HG02884 (cell line): ENCODE results near the gene ROR2.

Experiments used
- ATAC-seq: cut with Tn5 transposase; IDR thresholded peaks from one replicate; pipeline ENCODE4 v1.9.1; 2021; ENCODE audit warnings: mild to moderate bottlenecking, moderate library complexity; ENCODE audit not compliant: unreplicated experiment

The ROR2 gene

GRCh38 chr9:91824151-91824550 is 125.9 kb downstream of the ROR2 start:
- ATAC-seq, result no peak

GRCh38 chr9:91820949-91821880 is 128.8 kb downstream of the ROR2 start:
- no peak for ATAC-seq

GRCh38 chr9:91820126-91820750 is 129.8 kb downstream of the ROR2 start:
- no peak for ATAC-seq

- ATAC-seq, result no peak
Observed at GRCh38 chr9:91818647-91819403, 131.2 kb downstream of the ROR2 start.

- ATAC-seq, result no peak
Observed at GRCh38 chr9:91818225-91818585, 131.8 kb downstream of the ROR2 start.

- no peak for ATAC-seq
Observed at GRCh38 chr9:91817493-91818224, 132.4 kb downstream of the ROR2 start.

GRCh38 chr9:91817106-91817492 is 132.9 kb downstream of the ROR2 start:
- ATAC-seq, result no peak

GRCh38 chr9:91816356-91816755 is 133.7 kb downstream of the ROR2 start:
- no peak for ATAC-seq

- no peak for ATAC-seq
Observed at GRCh38 chr9:91815896-91816295, 134.1 kb downstream of the ROR2 start.

- ATAC-seq, result no peak
Observed at GRCh38 chr9:91814753-91815152, 135.3 kb downstream of the ROR2 start.

GRCh38 chr9:91814201-91814600 is 135.8 kb downstream of the ROR2 start:
- no peak for ATAC-seq

- ATAC-seq, result no peak
Observed at GRCh38 chr9:91813176-91813795, 136.7 kb downstream of the ROR2 start.

GRCh38 chr9:91812191-91812590 is 137.8 kb downstream of the ROR2 start:
- no peak for ATAC-seq

- no peak for ATAC-seq
Observed at GRCh38 chr9:91811024-91811909, 138.8 kb downstream of the ROR2 start.

- no peak for ATAC-seq
Observed at GRCh38 chr9:91810286-91810905, 139.6 kb downstream of the ROR2 start.

GRCh38 chr9:91809581-91810285 is 140.3 kb downstream of the ROR2 start:
- no peak for ATAC-seq

GRCh38 chr9:91807643-91808246 is 142.3 kb downstream of the ROR2 start:
- no peak for ATAC-seq

GRCh38 chr9:91805031-91805430 is 145.0 kb downstream of the ROR2 start:
- ATAC-seq, result no peak
